ENCODE data around the gene PSMB3.
A peak's percentile ranks its signal among the peaks of the same experiment; 100 is the strongest.

PSMB3 gene

GRCh38 chr17:38751144-38751807 is 1.3 kb upstream of the PSMB3 start:
- H3K4me1 ChIP-seq (ENCODE audit: control insufficient read depth, insufficient read depth, low read length): peaks cover 17% of the 10 kb centered on the region
- H3K27ac ChIP-seq (ENCODE audit: extremely low read depth, low read depth, low read length): no peak overlapping the region
- ChIA-PET POLR2A (interaction anchor here (0.6 to 2.8 kb wide), 15 partner anchors 16 to 400 kb away, joined by 3 to 20 read pairs (median 6); partner anchors contain the start of genes LASP1, MLLT6, RPL23 and SOCS7), CTCF (interaction anchor here (0.6 to 1.1 kb wide), 4 partner anchors 10 to 236 kb away, joined by 4 to 7 read pairs (median 6); no protein-coding TSS in a partner anchor)
- no peaks in the 10 kb centered on the region for H3K9me3 ChIP-seq (ENCODE audit: control insufficient read depth, insufficient read depth, low read depth, low read length)
- H3K36me3 ChIP-seq (ENCODE audit: control insufficient read depth in 2 of 2, insufficient read depth in 1 of 2, low read length in 2 of 2): peaks cover 25 to 26% of the 10 kb centered on the region in 2 experiments
- H3K4me3 ChIP-seq (ENCODE audit: low read depth, low read length): peak overlapping the region; percentile 27
- TF ChIP-seq GLI4 (tag by site-specific recombination; IDR thresholded peaks at IDR 0.05) (no peak), ZNF362 (tag by site-specific recombination; IDR thresholded peaks at IDR 0.05) (peak; percentile 98), KLF9 (tag by site-specific recombination; IDR thresholded peaks at IDR 0.05; ENCODE audit: low read depth) (peak; percentile 48; the same call in 1 of the 2 replicates), GLIS1 (tag by site-specific recombination; IDR thresholded peaks at IDR 0.05) (no peak), ZNF529 (tag by site-specific recombination; IDR thresholded peaks at IDR 0.05; ENCODE audit: insufficient replicate concordance) (no peak), ZNF596 (tag by site-specific recombination; IDR thresholded peaks at IDR 0.05) (no peak), ZNF654 (tag by site-specific recombination; IDR thresholded peaks at IDR 0.05; ENCODE audit: low read depth) (0 out of 2 replicates have a peak, but pooled peaks have one; percentile 15), PRDM1 (tag by site-specific recombination; IDR thresholded peaks at IDR 0.05) (peak; percentile 95), HOXA7 (CRISPR knock-in tag; IDR thresholded peaks at IDR 0.05; ENCODE audit: borderline replicate concordance) (no peak), ZNF2 (tag by site-specific recombination; IDR thresholded peaks at IDR 0.05) (peak; percentile 87; the same call in 1 of the 2 replicates), ZNF184 (tag by site-specific recombination; IDR thresholded peaks at IDR 0.05) (peak; percentile 47; the same call in 1 of the 2 replicates), SALL2 (tag by site-specific recombination; IDR thresholded peaks at IDR 0.05; ENCODE audit: borderline replicate concordance) (0 out of 2 replicates have a peak, but pooled peaks have one; percentile 17), OVOL3 (tag by site-specific recombination; IDR thresholded peaks at IDR 0.05) (0 out of 2 replicates have a peak, but pooled peaks have one; percentile 32), ZNF610 (tag by site-specific recombination; IDR thresholded peaks at IDR 0.05; ENCODE audit: borderline replicate concordance) (peak; percentile 26; the same call in 1 of the 2 replicates), ZFP69B (tag by site-specific recombination; IDR thresholded peaks at IDR 0.05) (no peak), ZNF391 (tag by site-specific recombination; IDR thresholded peaks at IDR 0.05; ENCODE audit: borderline replicate concordance, low read depth) (peak; percentile 86; the same call in 1 of the 2 replicates), BCL11A (tag by site-specific recombination; IDR thresholded peaks at IDR 0.05; ENCODE audit: low read depth) (no peak), ZNF366 (tag by site-specific recombination; conservative IDR thresholded peaks at IDR 0.05) (peak; percentile 55), SCRT1 (tag by site-specific recombination; IDR thresholded peaks at IDR 0.05; ENCODE audit: borderline replicate concordance) (peak; percentile 71; the same call in 1 of the 2 replicates), YY1 (tag by site-specific recombination; IDR thresholded peaks at IDR 0.05) (no peak), ZNF280C (tag by site-specific recombination; IDR thresholded peaks at IDR 0.05) (no peak), SCRT2 (tag by site-specific recombination; IDR thresholded peaks at IDR 0.05) (peak; percentile 91), MZF1 (tag by site-specific recombination; IDR thresholded peaks at IDR 0.05; ENCODE audit: borderline replicate concordance) (no peak), ZNF501 (tag by site-specific recombination; IDR thresholded peaks at IDR 0.05) (no peak)
- TF ChIP-seq, protein P1, sequence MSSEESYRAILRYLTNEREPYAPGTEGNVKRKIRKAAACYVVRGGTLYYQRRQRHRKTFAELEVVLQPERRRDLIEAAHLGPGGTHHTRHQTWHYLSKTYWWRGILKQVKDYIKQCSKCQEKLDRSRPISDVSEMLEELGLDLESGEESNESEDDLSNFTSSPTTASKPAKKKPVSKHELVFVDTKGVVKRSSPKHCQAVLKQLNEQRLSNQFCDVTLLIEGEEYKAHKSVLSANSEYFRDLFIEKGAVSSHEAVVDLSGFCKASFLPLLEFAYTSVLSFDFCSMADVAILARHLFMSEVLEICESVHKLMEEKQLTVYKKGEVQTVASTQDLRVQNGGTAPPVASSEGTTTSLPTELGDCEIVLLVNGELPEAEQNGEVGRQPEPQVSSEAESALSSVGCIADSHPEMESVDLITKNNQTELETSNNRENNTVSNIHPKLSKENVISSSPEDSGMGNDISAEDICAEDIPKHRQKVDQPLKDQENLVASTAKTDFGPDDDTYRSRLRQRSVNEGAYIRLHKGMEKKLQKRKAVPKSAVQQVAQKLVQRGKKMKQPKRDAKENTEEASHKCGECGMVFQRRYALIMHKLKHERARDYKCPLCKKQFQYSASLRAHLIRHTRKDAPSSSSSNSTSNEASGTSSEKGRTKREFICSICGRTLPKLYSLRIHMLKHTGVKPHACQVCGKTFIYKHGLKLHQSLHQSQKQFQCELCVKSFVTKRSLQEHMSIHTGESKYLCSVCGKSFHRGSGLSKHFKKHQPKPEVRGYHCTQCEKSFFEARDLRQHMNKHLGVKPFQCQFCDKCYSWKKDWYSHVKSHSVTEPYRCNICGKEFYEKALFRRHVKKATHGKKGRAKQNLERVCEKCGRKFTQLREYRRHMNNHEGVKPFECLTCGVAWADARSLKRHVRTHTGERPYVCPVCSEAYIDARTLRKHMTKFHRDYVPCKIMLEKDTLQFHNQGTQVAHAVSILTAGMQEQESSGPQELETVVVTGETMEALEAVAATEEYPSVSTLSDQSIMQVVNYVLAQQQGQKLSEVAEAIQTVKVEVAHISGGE (tag by site-specific recombination; conservative IDR thresholded peaks at IDR 0.05; ENCODE audit: low read depth): peak; percentile 80
- TF ChIP-seq, protein P2, sequence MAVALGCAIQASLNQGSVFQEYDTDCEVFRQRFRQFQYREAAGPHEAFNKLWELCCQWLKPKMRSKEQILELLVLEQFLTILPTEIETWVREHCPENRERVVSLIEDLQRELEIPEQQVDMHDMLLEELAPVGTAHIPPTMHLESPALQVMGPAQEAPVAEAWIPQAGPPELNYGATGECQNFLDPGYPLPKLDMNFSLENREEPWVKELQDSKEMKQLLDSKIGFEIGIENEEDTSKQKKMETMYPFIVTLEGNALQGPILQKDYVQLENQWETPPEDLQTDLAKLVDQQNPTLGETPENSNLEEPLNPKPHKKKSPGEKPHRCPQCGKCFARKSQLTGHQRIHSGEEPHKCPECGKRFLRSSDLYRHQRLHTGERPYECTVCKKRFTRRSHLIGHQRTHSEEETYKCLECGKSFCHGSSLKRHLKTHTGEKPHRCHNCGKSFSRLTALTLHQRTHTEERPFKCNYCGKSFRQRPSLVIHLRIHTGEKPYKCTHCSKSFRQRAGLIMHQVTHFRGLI (tag by site-specific recombination; IDR thresholded peaks at IDR 0.05): peak; percentile 48; the same call in 1 of the 2 replicates
- TF ChIP-seq, protein P3, sequence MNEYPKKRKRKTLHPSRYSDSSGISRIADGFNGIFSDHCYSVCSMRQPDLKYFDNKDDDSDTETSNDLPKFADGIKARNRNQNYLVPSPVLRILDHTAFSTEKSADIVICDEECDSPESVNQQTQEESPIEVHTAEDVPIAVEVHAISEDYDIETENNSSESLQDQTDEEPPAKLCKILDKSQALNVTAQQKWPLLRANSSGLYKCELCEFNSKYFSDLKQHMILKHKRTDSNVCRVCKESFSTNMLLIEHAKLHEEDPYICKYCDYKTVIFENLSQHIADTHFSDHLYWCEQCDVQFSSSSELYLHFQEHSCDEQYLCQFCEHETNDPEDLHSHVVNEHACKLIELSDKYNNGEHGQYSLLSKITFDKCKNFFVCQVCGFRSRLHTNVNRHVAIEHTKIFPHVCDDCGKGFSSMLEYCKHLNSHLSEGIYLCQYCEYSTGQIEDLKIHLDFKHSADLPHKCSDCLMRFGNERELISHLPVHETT (tag by site-specific recombination; IDR thresholded peaks at IDR 0.05): 0 out of 2 replicates have a peak, but pooled peaks have one; percentile 64

All from HEK293 (cell line).